Mucosa of descending colon (tissue), 3 donors: ENCODE data around the gene CHRM1. TPM values are rescaled to one million over a fixed set of nuclear protein-coding genes. Genes with fewer than 3 reads are reported as not detected.
"Not testable (repeated sequence)": the region's sequence is repeated elsewhere in the genome, so short reads cannot be mapped to it uniquely, and the experiment has no call there.

Experiments
- ATAC-seq: fragments of 200-7000 bp; cut with Tn5 transposase; one replicate; pipeline ENCODE4 v1.9.1; 2020; ENCODE audit warnings: mild to moderate bottlenecking, moderate library complexity
- DNase-seq, 3 donors: peaks; one replicate each; pipeline ENCODE4 v3.0.0-alpha.2; 2020
- H3K36me3 ChIP-seq: fragments of 200-600 bp; one replicate; pipeline ENCODE4 v1.8.0; 2021; ENCODE audit warnings: low read depth, mild to moderate bottlenecking
- H3K4me1 ChIP-seq: fragments of 200-600 bp; one replicate; pipeline ENCODE4 v1.8.0; 2021; ENCODE audit warnings: low read depth, mild to moderate bottlenecking
- H3K4me3 ChIP-seq: fragments of 200-600 bp; one replicate; pipeline ENCODE4 v1.8.0; 2021; ENCODE audit warnings: mild to moderate bottlenecking
- H3K9me3 ChIP-seq: fragments of 200-600 bp; one replicate; pipeline ENCODE4 v1.8.0; 2021; ENCODE audit warnings: mild to moderate bottlenecking
- CTCF ChIP-seq: fragments of 200-600 bp; IDR thresholded peaks from one replicate; pipeline ENCODE4 v1.8.0; 2022; ENCODE audit warnings: antibody characterized with exemption, mild to moderate bottlenecking
- intact Hi-C, 2 donors: fragments of 100-400 bp; cut with DNase I in 1 of 2; cut with micrococcal nuclease in 1 of 2; formaldehyde crosslinking; loops; one replicate each; pipeline versions ENCODE4 v1.11.0 to v1.11.1; 2022; cut with DNase I, micrococcal nuclease
- total RNA-seq, 3 donors: library from RNA; stranded (reverse); fragmentation: NEBNext Ultra II Directional in 2 of 3; extraction: Animal tissue kit (Norgen Biotek cat#: 25700) in 2 of 3; gene quantifications; one replicate each; pipeline versions ENCODE4 v1.2.1 to v1.2.4, GENCODE V29; 2021 to 2023
- donor health status: DM: no; HTN: no; CAD: no; lungs with moderate emphysema.
- donor health status: DM: no; HTN: no; CAD: no.
- donor health status: DM: no; HTN: yes; CAD: no.

CHRM1 gene
- total RNA-seq, 3 donors from 2014 or later, result 0.89 to 1.4 (median 0.96) TPM

DNA sequence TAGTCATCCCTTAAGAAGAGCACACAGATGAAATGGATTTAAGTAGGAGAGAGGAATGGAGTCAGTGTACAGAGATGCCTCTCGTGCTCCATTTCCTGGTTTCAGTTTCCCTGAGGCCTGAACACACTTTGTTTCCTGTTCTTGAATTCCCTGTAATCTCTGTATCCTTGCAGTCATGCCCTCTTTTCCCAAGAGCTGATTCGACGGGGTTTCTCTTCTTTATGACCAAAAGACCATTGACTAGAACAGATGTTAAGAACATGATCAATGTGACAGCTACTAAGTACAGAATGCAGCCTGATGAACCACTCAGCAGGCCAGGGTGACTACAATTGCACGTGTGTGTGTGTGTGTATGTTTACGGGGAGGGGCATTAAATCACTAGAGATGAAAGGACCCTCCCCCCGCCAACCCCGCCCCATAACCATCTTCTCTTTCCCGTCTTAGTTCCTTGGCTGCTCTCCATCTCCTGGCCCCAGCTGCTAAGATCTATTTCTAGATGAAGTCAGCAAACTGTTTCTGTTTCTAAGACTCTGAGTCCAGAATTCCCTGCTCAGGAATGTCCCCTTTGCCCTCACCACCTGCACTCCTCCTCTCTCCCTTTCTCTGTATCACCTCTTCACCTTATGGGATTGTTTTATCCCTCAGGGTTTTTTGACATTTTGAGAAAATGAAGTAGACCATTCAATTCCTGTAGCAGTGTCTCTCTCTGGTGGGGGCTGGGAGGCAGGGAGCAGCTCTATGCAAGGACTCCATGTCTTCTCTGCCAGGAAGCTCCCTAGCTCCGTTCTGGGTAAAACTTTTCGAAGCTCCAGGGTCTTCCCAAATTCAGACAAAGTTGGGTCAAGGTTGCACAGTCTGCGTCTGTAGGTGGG lies 37.6 kb upstream of the CHRM1 start:
- intact Hi-C loops, result no loop called here
- Histone ChIP-seq H3K9me3 (no peaks in the 10 kb centered on the region), H3K4me1 (no peaks in the 10 kb centered on the region), H3K36me3 (no peaks in the 10 kb centered on the region), H3K4me3 (no peak overlapping the region)
- ATAC-seq (peak; percentile 90), DNase-seq (peak in 1 of 3 donors; percentile 40)
- TF ChIP-seq CTCF, result no peak

DNA sequence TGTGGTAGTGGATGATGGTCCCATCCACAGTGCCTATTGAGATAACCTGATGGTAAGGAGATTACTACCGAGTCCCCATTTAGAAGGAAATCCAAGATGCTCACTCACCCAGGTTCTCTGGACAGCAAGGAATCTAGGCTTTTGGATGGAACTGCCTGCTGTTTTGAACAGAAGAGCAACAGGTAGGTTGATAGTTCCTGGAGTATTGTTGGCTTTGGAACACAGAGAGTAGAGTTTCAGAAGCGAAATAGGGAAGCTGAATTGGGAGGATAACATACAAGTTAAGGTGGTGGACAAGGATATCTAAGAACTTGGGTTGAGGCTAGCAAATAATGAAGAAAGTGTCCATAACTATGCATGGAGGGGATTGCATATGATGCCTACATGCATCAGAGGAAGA lies 36.0 kb upstream of the CHRM1 start:
- Histone ChIP-seq H3K4me3 (no peak overlapping the region), H3K4me1 (no peaks in the 10 kb centered on the region), H3K9me3 (no peaks in the 10 kb centered on the region), H3K36me3 (no peaks in the 10 kb centered on the region)
- no peak for DNase-seq
- intact Hi-C loops, result no loop called here
- no peak for TF ChIP-seq CTCF
- ATAC-seq, result no peak

DNA sequence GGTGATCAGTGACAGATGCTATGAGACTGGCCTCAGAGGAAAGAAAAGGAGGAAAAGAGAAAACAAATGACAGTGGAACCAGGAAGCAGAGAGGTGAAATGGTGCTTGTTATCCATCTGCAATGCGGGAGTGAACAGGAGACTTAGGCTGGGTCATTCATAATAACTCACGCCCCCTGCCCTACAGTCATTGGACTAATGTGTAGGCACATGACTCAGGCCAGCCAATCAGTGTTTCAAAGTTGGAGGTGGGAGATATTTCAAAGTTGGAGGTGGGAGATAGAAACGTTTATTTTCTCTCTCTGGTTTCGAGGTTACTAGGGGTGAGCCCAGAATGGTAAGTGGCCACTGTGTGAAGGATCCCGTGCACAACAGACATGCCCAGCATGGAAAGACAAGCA lies 33.3 kb upstream of the CHRM1 start:
- TF ChIP-seq CTCF, result no peak
- DNase-seq, result no peak
- ATAC-seq, result no peak

GRCh38 chr11:62953811-62954210 lies 32.6 kb upstream of the CHRM1 start:
- H3K4me1 ChIP-seq, result no peaks in the 10 kb centered on the region
- DNase-seq, result no peak
- intact Hi-C loops, result no loop called here
- no peak for TF ChIP-seq CTCF
- H3K9me3 ChIP-seq, result no peaks in the 10 kb centered on the region
- H3K36me3 ChIP-seq, result no peaks in the 10 kb centered on the region
- no peak for ATAC-seq
- H3K4me3 ChIP-seq, result no peak overlapping the region

More for the DNA sequence above, 33.3 kb upstream of the CHRM1 start:
- Histone ChIP-seq H3K4me3 (no peak overlapping the region), H3K9me3 (no peaks in the 10 kb centered on the region), H3K36me3 (no peaks in the 10 kb centered on the region), H3K4me1 (no peaks in the 10 kb centered on the region)
- intact Hi-C loops, result no loop called here

GRCh38 chr11:62948765-62949320 lies 27.7 kb upstream of the CHRM1 start:
- intact Hi-C loops, result no loop called here
- DNase-seq (no peak), ATAC-seq (no peak)
- Histone ChIP-seq H3K9me3 (no peaks in the 10 kb centered on the region), H3K4me3 (no peak overlapping the region), H3K36me3 (no peaks in the 10 kb centered on the region), H3K4me1 (no peaks in the 10 kb centered on the region)
- TF ChIP-seq CTCF, result no peak

- H3K9me3 ChIP-seq, H3K36me3 ChIP-seq, intact Hi-C loops, H3K4me1 ChIP-seq, H3K4me3 ChIP-seq, ATAC-seq, DNase-seq: not testable (repeated sequence)
Observed at GRCh38 chr11:62945538-62945937, 24.4 kb upstream of the CHRM1 start.

DNA sequence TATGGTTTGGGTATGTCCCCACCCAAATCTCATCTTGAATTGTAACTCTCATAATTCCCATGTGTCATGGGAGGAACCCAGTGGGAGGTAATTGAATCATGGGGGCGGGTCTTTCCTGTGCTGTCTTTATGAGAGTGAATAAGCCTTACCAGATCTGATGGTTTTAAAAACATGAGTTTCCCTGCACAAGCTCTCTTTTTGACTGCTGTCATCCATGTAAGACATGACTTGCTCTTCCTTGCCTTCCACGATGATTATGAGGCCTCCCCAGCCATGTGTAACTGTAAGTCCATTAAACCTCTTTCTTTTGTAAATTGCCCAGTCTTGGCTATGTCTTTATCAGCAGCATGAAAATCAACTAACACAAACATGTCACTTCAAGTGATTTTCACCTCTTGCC lies 16.4 kb upstream of the CHRM1 start:
- ATAC-seq, H3K4me1 ChIP-seq, H3K4me3 ChIP-seq, DNase-seq, H3K36me3 ChIP-seq, intact Hi-C loops, H3K9me3 ChIP-seq: not testable (repeated sequence)
